ENCODE data around the gene PPP1R1B. TPM values are rescaled to one million over a fixed set of nuclear protein-coding genes. Genes with fewer than 3 reads are reported as not detected.
A peak's percentile ranks its signal among the peaks of the same experiment; 100 is the strongest.

The PPP1R1B gene
- total and polyA plus RNA-seq, 2 of the 4 experiments (the other 2 are of a cell fraction), result not detected

DNA sequence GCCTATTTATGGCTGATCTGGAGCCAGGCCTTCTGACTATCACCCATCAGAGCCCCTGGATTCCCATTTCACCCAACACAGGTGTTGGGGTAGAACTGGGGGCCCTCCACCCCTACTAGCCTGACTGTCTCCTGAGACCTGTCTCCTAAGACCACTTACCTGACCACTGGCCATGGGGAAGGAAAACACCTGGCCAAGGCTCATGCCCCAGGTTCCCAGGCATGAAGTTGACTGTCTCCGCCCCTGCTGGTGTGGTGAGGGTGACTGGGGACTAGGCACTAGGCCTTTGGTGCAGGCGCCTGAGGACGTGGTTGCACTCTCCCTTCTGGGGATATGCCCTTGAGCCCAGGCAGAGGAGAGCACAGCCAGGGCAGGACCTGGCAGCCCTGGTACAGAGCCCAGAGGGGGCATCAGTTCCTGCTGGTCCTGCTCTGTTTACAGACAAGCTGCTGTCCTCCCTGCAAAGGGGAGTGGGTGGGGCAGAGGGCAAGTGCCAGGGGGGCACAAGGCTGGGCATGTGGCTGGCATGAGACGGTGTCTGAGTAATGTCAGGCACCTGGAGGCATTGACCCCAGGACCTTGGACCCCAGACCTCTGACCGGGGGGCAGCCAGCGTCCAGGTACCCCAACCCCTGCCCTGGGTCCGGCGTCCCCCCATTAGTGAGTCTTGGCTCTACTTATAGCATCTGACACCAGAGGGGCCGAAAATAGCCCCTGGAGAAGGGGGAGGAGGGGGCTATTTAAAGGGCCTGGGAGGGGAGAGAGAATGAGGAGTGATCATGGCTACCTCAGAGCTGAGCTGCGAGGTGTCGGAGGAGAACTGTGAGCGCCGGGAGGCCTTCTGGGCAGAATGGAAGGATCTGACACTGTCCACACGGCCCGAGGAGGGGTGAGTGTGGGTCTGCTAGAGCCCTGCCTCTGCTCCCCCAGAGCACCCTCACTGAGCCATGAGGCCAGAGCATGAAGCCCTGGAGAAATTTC, 38.1 kb downstream of the PPP1R1B start, which contains the start of gene TCAP:
Gene TCAP, plus strand, starts transcription at position 769 of the 981 bp plus-strand sequence. Its CDS starts 11 bp downstream, at position 780.
- Histone ChIP-seq H2AK5ac (ENCODE audit: low read depth, low read length) (no peak within 1 kb of the TSS), H2BK120ac (ENCODE audit: low read depth, low read length) (no peak within 1 kb of the TSS), H3K23ac (ENCODE audit: low read depth, low read length) (no peak within 1 kb of the TSS), H3K14ac (replicated peaks; ENCODE audit: low read depth, low read length) (no peak within 1 kb of the TSS), H2AFZ (replicated peaks; ENCODE audit: low read length, poor library complexity) (no peak within 1 kb of the TSS), H3K27ac (ENCODE audit: insufficient read depth, low read length) (no peak within 1 kb of the TSS), H3K79me1 (ENCODE audit: low read depth in 1 of 2, low read length in 2 of 2) (no peaks in the 10 kb centered on the region), H4K20me1 (ENCODE audit: insufficient read depth, low read length) (no peaks in the 10 kb centered on the region; the same call in none of the 2 replicates), H3K4ac (ENCODE audit: low read depth, low read length) (no peak within 1 kb of the TSS), H3K36me3 (ENCODE audit: control insufficient read depth, insufficient read depth, low read length) (peaks cover 23% of the 10 kb centered on the region), H4K8ac (ENCODE audit: low read depth in 2 of 2, low read length in 2 of 2) (no peak within 1 kb of the TSS), H3K4me3 (ENCODE audit: insufficient read depth, low read depth, low read length) (no peak within 1 kb of the TSS), H3K18ac (ENCODE audit: low read depth, low read length) (no peak within 1 kb of the TSS), H3K27me3 (ENCODE audit: control insufficient read depth, insufficient read depth, low read length) (peaks cover 21% of the 10 kb centered on the region), H4K91ac (ENCODE audit: insufficient read depth, low read depth, low read length) (no peak within 1 kb of the TSS), H3K9me3 (ENCODE audit: control insufficient read depth, insufficient read depth, low read length) (no peaks in the 10 kb centered on the region), H2BK5ac (ENCODE audit: low read depth, low read length, poor library complexity, severe bottlenecking) (no peak within 1 kb of the TSS), H2AK9ac (replicated peaks; ENCODE audit: low read depth, low read length, poor library complexity) (peak within 1 kb of the TSS; percentile 72), H2BK15ac (ENCODE audit: low read depth, low read length) (no peak within 1 kb of the TSS), H3K4me2 (ENCODE audit: low read depth, low read length) (no peak within 1 kb of the TSS), H3K9ac (ENCODE audit: low read depth, low read length) (no peak within 1 kb of the TSS), H3K56ac (ENCODE audit: extremely low read depth, insufficient read depth, low read length) (no peak within 1 kb of the TSS), H2BK20ac (ENCODE audit: low read depth, low read length) (no peak within 1 kb of the TSS), H3K4me1 (ENCODE audit: control insufficient read depth, insufficient read depth, low read length) (peaks cover 7% of the 10 kb centered on the region; the same call in 1 of the 2 replicates), H4K5ac (ENCODE audit: low read depth, low read length) (no peak within 1 kb of the TSS), H3K9me1 (ENCODE audit: insufficient read depth, low read length) (no peaks in the 10 kb centered on the region)
- in situ Hi-C loops (cut with MboI; ENCODE audit: low sequenced_read_pairs), result no loop called here
- dilution Hi-C loops (cut with HindIII; ENCODE audit: low sequenced_read_pairs, unreplicated experiment), result no loop called here
- 83% methylated on average over 2 of the region's 15 CpGs; no CpG with 5 or more reads in 1 of the 2 experiments for WGBS, 2 experiments (ENCODE audit: extremely low coverage in 2 of 2, insufficient read length in 1 of 2)
- BruUV-seq (replicated peaks), result no TSS peak
- POLR2A ChIA-PET (ENCODE audit: unreplicated experiment), result no interaction called here
- ATAC-seq (ENCODE audit: low read depth) (no peak), DNase-seq (no peak)
- intact Hi-C loops (cut with micrococcal nuclease), result no loop called here
- CTCF ChIA-PET, result interaction anchor here (1.0 to 1.7 kb wide), 3 partner anchors 11 to 43 kb away, joined by 3 to 5 read pairs (median 4); no protein-coding TSS in a partner anchor
- TF ChIP-seq FOS (IDR thresholded peaks at IDR 0.05; ENCODE audit: low read depth, low read length) (no peak), MXI1 (IDR thresholded peaks at IDR 0.05; ENCODE audit: borderline replicate concordance, low read depth, low read length) (no peak), MAFK (IDR thresholded peaks at IDR 0.05; ENCODE audit: low read depth, low read length) (no peak), RCOR1 (IDR thresholded peaks at IDR 0.05; ENCODE audit: insufficient replicate concordance, low read length) (no peak), BHLHE40 (IDR thresholded peaks at IDR 0.05; ENCODE audit: low read depth, low read length) (no peak), POLR2A (IDR thresholded peaks at IDR 0.05; ENCODE audit: low read depth, low read length) (no peak), SMC3 (IDR thresholded peaks at IDR 0.05; ENCODE audit: low read depth, low read length) (no peak), NFE2L2 (IDR thresholded peaks at IDR 0.05; ENCODE audit: low read depth, low read length) (no peak), RAD21 (IDR thresholded peaks at IDR 0.05; ENCODE audit: low read length) (no peak), MAZ (IDR thresholded peaks at IDR 0.05; ENCODE audit: borderline replicate concordance, low read depth, low read length) (no peak), CEBPB (IDR thresholded peaks at IDR 0.05; ENCODE audit: low read depth, low read length) (no peak)
- TF ChIP-seq, protein P1, sequence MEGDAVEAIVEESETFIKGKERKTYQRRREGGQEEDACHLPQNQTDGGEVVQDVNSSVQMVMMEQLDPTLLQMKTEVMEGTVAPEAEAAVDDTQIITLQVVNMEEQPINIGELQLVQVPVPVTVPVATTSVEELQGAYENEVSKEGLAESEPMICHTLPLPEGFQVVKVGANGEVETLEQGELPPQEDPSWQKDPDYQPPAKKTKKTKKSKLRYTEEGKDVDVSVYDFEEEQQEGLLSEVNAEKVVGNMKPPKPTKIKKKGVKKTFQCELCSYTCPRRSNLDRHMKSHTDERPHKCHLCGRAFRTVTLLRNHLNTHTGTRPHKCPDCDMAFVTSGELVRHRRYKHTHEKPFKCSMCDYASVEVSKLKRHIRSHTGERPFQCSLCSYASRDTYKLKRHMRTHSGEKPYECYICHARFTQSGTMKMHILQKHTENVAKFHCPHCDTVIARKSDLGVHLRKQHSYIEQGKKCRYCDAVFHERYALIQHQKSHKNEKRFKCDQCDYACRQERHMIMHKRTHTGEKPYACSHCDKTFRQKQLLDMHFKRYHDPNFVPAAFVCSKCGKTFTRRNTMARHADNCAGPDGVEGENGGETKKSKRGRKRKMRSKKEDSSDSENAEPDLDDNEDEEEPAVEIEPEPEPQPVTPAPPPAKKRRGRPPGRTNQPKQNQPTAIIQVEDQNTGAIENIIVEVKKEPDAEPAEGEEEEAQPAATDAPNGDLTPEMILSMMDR (conservative IDR thresholded peaks at IDR 0.05; ENCODE audit: low read depth, low read length), result no peak
- TF ChIP-seq, protein P2, sequence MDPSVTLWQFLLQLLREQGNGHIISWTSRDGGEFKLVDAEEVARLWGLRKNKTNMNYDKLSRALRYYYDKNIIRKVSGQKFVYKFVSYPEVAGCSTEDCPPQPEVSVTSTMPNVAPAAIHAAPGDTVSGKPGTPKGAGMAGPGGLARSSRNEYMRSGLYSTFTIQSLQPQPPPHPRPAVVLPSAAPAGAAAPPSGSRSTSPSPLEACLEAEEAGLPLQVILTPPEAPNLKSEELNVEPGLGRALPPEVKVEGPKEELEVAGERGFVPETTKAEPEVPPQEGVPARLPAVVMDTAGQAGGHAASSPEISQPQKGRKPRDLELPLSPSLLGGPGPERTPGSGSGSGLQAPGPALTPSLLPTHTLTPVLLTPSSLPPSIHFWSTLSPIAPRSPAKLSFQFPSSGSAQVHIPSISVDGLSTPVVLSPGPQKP (IDR thresholded peaks at IDR 0.05; ENCODE audit: borderline replicate concordance, low read depth, low read length), result no peak
